ENCODE results near the gene PIK3R5.

The PIK3R5 gene

DNA sequence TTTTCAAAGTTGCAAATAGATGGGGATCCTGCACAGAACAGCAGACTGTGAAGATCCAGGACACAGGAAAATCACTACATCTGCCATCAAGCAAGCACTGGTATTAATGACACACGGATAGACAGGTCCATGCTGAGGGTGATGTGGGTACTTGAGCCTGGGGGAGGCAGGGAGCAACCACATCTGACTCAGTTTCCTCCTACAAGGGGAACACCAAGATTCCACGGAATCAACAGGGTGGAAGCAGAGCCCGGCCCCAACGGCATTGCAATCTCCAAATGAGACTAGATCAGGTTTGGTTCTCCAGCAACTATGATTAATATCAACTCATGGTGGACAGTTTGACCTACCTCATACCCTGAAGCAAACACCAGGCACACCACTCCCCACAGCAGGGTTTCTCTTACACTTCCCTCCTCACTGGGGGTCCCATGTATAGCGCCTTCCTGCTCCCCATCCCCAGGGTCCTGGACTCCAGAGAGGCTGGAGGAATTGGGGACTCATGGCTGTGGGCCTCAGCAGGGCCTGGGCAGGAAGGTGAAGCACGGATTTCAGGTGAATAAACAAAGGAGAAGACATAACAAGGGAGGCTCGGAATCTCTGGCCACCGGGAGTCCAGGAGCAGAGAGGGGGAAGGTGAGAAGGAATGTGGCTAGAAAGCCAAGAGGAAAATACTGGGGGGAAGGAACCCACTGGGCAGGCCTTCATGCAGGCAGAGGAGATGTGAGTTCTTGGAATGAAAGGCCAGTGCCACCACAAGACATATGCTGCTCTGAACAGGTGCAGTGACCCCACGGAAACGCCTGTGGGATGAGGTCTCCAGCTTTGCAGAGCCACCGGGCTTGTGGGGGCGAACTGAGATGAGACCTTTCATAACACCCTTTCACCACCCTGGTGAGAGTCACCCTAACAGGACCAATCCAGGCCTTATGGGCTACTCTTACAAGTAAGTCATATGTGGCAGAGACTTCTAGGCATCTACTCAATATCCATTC lies 68.6 kb downstream of the PIK3R5 start:
- DNase-seq (ENCODE audit: low read depth): no peak

DNA sequence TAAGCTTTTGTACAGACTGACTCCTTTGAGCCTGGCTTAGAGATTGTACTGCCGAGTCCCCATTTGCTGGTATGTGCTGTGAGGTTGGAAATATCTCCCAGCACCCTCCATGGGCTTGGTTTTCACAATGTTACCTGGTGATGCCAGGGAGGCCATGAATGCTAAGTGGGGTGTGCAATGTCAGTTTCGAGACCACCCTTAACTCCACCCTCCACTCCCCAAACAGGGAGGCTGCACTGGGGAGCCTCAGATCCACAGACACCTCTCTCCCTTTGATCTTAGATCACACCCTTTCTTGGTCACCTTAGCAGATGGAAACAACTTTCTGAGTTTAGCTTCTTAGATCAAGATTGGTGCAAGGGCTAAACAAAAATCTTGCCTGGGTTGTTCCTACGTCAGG lies 69.4 kb downstream of the PIK3R5 start:
- no peak for DNase-seq (ENCODE audit: low read depth)

DNA sequence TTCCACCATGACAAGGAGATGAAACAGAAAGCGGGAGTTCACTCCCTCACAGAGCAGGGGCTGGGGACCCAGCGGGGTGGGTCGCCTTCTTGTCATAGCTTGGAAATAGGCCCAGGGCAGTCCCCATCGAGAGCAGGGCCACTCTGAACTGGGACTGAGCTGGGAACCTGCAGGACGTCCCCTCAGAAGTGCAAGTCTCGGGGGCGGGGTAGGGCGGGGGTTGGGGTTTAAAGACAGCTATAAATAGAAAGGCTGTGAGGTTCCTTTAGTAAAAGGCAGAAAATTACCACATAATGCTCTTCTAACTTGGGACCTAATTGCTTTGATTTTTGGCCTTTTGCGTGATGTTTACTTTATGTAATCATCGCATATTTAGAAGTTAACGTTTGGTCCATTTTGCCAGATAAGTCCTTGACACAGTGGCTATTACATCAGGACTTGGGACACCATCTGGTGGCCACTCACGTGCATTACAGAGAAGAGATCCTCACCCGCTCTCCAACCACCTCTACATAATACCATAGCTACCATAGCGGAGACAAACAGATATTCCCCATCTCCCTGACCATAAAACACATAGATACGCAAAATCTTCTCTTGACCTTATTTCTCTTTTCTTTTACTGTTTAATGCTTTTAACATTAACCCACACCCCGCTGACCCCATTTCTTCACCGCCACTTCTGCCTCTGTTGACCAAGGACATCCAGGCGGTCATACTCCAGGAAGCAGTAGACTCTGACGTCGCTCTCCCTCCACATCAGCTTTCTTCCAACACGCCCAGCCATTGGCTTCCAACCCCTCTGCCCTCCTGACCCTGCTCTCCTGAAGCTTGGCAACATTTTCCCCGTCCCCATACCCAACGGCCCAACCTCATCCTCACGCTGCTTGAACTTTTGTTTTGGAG lies 70.6 kb downstream of the PIK3R5 start:
- DNase-seq (ENCODE audit: low read depth): no peak

DNA sequence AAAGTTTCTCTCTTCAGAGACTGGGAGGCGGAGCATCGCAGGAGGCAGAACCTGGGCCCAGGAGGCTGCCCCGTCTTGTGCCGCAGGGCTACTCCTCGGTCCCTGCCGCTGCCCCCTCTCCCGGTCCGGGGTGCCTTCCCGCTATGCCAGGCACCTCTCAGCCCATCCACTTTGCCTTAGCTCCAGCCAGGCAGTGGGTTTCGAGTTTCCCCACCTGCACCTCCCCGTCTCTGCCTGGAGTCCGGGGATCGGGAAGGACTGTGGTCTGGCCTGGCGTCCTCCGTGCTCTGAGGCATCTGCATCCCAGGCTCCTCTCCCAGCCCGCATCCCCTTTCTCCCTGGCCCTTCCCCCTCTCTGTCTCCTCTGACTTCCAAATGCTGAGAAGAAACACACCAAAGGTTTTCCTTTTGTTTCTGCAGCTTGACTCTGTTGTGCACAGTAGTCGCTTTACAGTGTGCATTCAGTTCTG lies 71.3 kb downstream of the PIK3R5 start:
- DNase-seq (ENCODE audit: low read depth): no peak

DNA sequence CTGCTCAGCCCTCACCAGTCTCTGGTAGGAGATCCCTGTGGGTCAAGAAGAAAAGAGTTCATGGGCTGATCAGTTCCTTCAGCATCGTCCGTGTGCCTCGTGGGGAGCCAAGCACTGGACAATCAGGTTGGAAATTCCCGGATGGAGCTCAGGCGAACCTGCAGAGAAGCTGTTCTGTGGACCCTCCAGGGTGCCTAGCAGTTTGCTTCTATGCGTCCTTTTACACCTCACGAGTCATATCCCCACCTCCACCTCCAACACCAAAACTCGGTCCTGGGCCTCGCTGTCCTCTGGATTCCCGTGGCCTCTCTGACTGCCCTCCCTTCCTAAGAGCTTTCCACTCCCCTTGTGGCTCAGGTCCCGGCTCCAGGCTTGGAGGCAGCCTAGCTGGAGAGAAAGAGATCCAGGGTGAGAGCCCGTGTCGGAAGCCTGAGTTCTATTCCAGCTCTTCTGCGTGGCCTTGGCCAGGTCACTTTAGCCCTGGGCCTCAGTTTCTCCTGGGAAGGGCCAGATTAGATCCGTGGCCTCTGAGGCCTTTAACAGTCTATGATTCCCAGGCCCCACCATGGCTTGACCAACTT lies 71.8 kb downstream of the PIK3R5 start:
- no peak for DNase-seq (ENCODE audit: low read depth)

DNA sequence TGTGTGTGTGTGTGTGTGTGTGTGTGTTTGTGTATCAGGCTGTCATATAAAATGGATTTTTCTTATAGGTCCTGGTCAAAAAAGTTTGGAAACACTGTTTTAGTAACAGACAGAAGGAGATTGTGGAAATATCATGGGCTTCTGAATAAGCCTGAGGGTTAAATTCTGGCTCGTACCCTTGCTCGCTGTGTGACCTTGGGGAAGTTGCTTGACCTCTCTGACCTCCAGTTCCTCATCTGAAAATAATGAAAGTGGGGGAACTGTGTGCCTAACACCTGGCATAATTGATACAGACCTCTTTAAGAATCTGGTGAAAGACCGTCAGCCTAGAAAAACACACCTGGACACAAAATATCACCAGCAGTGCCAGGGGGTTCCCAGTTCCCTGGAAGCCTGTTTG lies 72.4 kb downstream of the PIK3R5 start:
- no peak for DNase-seq (ENCODE audit: low read depth)

DNA sequence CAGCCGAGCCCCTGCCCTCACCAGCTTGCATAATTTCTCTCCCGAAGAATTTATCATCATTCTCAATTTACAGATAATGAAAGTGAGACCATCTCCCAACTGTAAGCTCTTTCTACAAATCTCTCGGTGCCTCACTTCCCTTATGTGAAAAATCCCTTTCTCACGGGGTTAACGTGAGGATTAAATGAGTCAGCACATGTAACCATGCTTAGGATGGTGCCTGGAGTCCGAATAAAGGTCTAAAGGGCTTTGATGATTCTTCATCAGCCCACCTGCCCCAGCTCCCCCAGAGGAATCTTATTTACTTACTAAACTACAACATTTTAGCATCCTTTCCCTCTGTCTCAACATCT lies 73.2 kb downstream of the PIK3R5 start:
- no peak for DNase-seq (ENCODE audit: low read depth)

DNA sequence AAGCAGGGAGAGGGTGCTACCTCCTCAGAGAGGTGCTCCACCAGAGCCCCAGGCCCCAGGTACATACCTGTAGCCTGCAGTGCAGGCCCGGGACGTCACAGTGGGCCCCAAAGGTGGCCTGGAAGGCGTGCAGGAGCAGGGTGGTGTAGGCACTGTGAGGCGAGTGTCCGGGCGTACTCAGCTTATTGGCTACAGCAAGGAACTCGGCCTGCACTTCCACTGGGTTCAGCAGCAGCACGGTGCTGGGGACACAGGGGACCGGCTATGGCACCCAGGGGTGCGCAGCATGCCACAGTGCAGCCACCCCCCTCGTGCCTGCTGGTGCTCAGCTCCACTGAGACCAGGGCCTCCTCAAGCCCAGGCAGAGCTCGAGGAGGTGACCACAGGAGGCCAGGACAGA lies 74.8 kb downstream of the PIK3R5 start:
- DNase-seq (ENCODE audit: low read depth): no peak

DNA sequence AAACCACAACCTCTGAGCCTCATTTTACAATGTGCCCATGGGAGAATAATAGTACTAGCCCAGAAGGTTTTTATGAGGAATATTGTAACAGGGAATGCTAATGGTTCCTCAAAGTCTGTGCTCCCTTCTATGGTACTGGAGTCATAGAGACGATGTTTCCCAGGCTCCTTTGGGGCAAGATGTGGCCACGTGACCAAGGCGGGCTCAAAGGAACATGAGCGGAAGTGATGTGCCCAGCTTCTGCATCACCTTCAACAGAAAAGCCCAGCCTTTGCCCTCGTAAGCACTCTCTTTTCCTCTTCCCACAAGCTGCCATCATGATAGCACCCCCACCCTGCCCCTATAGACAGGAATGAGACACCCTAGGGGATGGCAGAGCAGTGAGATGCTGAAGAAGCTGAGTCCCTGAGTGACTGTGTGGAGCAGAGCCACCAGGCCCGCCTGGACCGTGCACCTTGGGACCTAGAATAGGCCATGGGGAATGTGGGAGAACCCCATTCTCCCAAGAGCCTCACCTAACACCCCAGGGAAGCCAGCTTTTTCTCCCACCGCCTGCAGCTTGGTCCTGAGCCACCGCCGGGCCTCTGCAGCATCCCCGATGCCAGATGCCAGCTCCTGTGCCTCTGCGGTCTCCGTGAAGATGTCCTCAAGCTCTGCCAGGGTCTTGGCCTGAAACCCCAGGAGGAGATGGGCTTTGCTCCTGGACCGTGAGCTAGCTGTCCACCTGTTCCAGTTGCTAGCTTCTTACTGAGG lies 75.9 kb downstream of the PIK3R5 start:
- DNase-seq (ENCODE audit: low read depth): no peak

DNA sequence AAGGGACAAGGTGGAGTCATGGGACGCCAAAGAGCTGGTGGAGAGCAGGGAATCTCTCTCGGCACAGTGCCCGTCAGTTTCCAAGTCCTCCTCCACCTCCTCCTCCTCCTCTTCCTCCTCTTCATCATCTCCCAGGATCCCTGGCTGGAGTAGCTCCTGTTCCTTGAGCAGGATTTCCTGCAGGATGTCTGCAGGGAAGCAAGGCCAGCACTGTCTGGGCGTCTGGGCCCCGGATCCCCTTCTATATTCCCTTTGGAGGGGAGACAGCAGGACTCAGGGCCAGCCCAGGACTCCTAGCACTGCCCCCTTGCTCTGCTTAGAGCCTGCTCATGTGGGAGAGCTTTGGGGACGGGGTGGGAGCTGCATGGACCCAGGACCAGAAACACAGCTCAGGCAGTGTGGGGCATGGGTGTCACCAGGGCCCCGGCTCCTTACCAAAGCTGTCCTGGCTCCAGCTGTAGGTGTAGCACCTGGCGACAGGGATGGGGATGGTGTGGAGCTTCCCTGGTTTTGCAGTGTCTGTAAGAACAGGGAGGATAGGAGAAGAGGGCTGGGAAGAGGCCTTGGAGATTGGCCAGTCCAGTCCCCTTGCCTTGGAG lies 76.7 kb downstream of the PIK3R5 start:
- DNase-seq (ENCODE audit: low read depth): no peak

DNA sequence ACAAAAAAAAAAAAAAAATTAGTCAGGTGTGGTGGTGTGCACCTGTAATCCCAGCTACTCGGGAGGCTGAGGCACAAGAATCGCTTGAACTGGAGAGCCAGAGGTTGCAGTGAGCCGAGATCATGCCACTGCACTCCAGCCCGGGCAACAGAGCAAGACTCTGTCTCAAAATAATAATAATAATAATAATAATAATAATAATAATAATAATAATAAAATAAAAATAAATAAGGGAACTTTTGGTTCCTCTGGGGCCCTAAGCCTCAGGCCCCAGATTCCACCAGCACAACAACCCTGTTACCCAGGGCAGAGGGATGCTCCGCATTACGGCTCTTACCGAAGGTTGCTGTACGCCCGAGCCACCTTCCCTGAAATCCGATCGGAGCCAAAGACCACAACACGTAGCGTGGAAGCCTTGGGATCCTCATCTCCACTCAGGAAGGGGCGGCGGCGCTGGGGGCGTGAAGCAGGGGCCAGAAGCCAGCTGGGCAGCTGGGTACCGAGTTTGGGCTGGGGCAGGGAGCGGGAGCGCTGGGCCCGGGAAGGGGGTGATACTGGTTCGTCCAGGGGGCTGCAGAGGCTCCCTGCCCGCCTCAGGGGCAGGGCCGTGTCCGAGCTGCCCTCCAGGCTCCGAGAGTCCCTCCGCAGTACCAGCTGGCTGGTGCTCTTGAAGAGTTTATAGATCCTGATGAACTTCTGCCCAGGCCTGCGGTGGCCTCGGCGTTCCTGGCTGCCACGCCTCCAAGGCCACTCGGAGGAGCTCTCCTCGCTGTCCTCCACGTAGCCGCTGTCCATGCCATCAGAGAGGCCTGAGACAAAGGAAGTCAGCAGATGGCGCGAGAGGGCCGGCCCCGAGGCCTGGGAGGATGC lies 77.4 kb downstream of the PIK3R5 start:
- no peak for DNase-seq (ENCODE audit: low read depth)

DNA sequence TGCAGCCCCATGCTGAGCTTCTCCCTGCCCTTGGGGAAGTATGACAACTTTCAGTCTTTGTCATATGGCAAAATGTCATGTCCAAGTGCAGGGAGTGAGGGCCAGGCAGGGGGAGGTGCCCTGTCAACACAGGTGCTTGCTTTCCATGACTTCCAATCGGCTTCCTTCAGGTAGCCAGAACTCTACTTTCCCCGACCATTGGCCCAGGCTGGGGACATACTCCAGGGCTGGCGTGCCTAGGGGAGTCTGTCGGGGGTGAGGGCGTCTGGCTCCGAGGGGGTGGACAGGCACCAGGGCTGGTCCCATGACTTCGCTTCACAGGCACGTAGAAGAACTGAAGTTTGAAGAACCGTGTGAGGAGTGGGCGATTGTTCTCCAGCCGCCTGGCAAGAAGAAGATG lies 78.2 kb downstream of the PIK3R5 start:
- DNase-seq (ENCODE audit: low read depth): no peak

DNA sequence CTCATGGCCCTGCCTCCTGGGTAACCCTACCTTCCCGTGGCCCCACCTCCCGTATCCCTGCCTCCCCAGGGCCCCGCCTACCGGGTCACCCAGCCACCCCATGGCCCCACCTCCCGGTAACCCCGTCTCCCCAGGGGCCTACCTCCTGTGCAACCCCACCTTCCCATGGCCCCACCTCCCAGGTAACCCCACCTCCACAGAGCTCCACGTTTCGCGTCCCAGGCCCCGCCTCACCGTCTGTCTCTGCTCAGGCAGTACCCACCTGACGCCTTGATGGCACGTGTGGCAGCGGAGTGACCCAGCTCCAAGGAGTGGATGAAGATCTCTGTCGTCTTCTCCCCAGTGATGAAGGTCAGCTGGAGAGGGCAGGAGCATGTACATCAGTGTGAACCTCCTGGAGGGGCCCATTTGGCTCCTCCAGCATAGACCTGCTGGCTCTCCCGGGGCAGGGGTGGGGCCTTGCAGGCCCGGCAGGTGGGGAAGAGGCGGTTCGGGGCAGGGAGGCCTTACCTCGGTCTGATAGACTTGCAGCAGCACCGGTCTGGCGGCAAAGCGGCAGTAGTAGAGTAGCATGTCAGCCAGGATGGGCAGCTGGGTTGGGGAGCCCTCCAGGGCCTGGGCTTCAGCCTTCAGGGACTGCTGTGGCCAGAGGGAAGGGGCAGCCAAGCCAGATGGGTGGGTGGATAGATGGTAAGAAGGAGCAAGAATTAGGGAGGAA lies 79.4 kb downstream of the PIK3R5 start:
- DNase-seq (ENCODE audit: low read depth): no peak

DNA sequence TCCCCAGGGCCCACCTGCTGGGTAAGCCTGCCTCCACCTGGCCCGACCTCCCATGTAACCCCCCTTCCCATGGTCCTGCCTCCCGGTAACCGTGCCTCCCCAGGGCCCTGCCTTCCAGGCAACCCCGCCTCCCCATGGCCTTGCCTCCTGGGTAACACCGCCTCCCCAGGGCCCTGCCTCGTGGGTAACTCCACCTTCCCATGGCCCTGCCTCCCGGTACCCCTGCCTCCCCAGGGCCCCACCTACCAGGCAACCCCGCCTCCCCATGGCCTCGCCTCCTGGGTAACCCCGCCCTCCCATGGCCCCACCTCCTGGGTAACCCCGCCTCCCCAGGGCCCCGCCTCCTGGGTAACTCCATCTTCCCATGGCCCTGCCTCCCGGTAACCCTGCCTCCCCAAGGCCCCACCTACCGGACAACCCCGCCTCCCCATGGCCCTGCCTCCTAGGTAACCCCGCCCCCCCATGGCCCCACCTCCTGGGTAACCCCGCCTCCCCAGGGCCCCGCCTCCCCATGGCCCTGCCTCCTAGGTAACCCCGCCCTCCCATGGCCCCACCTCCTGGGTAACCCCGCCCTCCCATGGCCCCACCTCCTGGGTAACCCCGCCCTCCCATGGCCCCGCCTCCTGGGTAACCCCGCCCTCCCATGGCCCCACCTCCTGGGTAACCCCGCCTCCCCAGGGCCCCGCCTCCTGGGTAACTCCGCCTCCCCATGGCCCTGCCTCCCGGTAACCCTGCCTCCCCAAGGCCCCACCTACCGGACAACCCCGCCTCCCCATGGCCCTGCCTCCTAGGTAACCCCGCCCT lies 80.1 kb downstream of the PIK3R5 start:
- DNase-seq (ENCODE audit: low read depth): peak; percentile 48

DNA sequence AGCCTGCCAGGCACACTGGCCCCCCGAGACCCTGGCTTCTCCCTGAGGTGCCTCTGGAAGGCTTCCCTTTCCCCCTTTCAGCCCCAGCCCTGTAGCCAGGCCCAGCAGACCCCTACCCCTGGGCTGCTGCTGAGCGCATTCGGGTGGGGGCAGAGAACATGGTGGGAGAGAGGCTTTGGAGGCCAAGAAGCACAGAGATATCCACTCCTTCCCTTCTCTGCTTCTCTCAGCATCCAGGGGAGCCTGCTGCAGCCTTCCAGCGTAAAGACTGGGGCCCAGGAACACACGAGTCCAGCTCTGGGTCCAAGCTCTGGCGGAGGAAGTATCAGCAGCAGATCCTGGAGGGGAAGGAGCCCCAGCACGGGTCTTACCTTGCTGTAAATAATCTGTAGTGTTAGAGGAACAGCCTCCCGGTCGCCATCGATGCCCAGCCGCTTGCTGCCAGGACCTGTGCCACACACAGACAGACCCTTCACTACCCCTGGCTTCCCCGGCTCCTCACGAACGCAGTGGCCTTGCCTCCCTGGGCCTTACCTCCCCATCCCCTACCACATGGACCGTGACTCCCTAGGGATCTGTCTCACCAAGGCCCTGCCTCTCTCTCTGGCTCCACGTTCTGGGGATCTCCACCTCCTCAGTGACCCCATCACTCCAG lies 81.0 kb downstream of the PIK3R5 start:
- no peak for DNase-seq (ENCODE audit: low read depth)

DNA sequence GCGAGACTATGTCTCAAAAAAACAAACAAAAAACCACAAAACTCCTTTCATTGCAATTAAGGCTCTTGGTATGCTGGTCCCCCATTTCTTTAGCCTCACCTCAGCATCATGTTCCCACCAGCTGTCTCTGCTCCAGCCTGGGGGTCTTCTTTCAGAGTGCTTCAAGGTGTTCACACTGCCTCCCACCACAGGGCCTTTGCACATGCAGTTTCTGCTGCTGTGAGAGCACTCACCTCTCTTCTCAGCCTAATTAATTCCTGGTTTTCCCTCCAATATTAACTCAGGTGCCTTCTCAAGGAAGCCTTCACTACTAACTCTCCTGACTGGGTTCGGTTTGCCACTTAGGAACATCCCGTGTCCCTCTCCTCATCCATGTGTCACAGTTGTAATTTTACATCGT lies 82.2 kb downstream of the PIK3R5 start:
- no peak for DNase-seq (ENCODE audit: low read depth)

DNA sequence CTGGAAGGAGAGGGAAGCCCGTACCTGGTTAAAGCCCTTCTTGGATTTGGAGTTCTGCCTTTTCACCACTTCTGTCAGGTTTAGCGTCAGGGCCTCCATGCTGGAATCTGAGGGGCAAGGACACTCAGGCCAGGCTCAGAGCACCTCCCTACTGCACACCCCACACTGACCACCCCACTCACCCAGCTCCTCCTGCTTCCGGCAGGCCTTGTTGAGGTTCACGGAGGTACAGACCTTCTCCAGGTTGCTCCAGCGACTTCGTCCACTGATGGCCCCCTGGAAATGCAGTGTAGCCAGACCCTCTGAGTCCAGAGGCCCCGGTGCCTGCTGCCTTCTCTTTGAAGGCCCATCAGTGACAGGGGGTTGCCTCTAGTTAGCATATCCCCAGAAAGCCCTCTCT lies 83.9 kb downstream of the PIK3R5 start:
- DNase-seq (ENCODE audit: low read depth): no peak

DNA sequence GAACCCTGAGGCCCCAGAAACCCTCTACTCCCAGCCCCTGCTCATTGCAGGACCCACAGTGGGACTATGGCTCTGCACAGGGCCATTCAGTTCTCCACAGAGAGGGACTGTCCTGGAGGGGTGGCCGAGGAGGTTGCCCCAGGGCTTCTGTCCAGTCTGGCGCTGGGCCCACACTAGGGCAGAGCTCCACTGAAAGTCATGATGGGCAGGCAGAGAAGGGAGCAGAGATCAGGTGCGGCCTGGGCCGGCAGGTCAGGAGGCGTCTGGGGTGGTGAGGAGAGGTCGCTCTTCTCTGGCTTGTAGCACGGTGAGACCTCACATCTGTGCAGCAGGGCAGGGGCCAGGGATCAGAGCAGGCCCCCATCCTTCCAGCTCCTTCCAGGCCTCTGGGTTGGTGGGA lies 85.0 kb downstream of the PIK3R5 start:
- no peak for DNase-seq (ENCODE audit: low read depth)

All from T-helper 22 cell (primary cell).